GM12891 (cell line): ENCODE measurements around the gene NACA.
"Not testable (repeated sequence)": the region's sequence is repeated elsewhere in the genome, so short reads cannot be mapped to it uniquely, and the experiment has no call there.

Experiments
- DNase-seq: peaks from one replicate; pipeline ENCODE4 v3.0.0; 2011; ENCODE audit warnings: low spot score; ENCODE audit not compliant: insufficient read length
- FAIRE-seq: peaks from 2 replicates; lab custom pipeline; 2011; peaks lifted over from hg19 to GRCh38; lab: Jason Lieb, UNC
- PAX5 ChIP-seq: IDR thresholded peaks from 2 replicates; pipeline ENCODE4 v1.6.1; 2011; ENCODE audit warnings: low read length, moderate library complexity, mild to moderate bottlenecking; ENCODE audit not compliant: insufficient read depth, severe bottlenecking
- POLR2A ChIP-seq: IDR thresholded peaks from 2 replicates; pipeline ENCODE4 v1.6.1; 2011; ENCODE audit warnings: low read depth, low read length, control low read depth
- POLR2AphosphoS5 ChIP-seq: IDR thresholded peaks from 2 replicates; pipeline ENCODE4 v1.6.1; 2011; ENCODE audit warnings: low read depth, low read length, control low read depth
- POU2F2 ChIP-seq: IDR thresholded peaks from 2 replicates; pipeline ENCODE4 v1.6.1; 2011; ENCODE audit warnings: low read depth, mild to moderate bottlenecking, control low read depth, low read length, moderate library complexity
- SPI1 ChIP-seq: IDR thresholded peaks from 2 replicates; pipeline ENCODE4 v1.6.1; 2011; ENCODE audit warnings: low read depth, low read length, control low read depth
- TAF1 ChIP-seq: IDR thresholded peaks from 2 replicates; pipeline ENCODE4 v1.6.1; 2011; ENCODE audit warnings: low read depth, low read length, control low read depth

NACA gene

GRCh38 chr12:56716933-56717880 is 7.9 kb downstream of the NACA start:
- TF ChIP-seq POLR2A (no peak; the same call in 1 of the 2 replicates), POLR2AphosphoS5 (no peak), PAX5 (no peak), POU2F2 (no peak), SPI1 (no peak), TAF1 (no peak)
- FAIRE-seq (no peak), DNase-seq (no peak)

GRCh38 chr12:56716458-56716857 is 8.6 kb downstream of the NACA start:
- FAIRE-seq (no peak), DNase-seq (no peak)
- TF ChIP-seq TAF1 (no peak), POLR2A (no peak), SPI1 (peak; percentile 17; the same call in 1 of the 2 replicates), POLR2AphosphoS5 (peak; percentile 41; the same call in 1 of the 2 replicates)

- TF ChIP-seq SPI1 (no peak), POU2F2 (no peak), PAX5 (no peak), POLR2AphosphoS5 (no peak), POLR2A (no peak), TAF1 (no peak)
- FAIRE-seq, result no peak
- DNase-seq, result no peak
Observed at GRCh38 chr12:56715798-56716197, 9.3 kb downstream of the NACA start.

GRCh38 chr12:56714431-56714929 is 10.6 kb downstream of the NACA start:
- DNase-seq (no peak), FAIRE-seq (no peak)
- TF ChIP-seq TAF1 (no peak), POU2F2 (no peak), PAX5 (no peak), POLR2AphosphoS5 (no peak), POLR2A (no peak)

GRCh38 chr12:56713345-56713744 is 11.8 kb downstream of the NACA start:
- no peak for FAIRE-seq
- 0 out of 2 replicates have a peak, but pooled peaks have one; percentile 10 for TF ChIP-seq POLR2A
- no peak for TF ChIP-seq POLR2AphosphoS5

GRCh38 chr12:56709759-56710376 is 15.2 kb downstream of the NACA start:
- TF ChIP-seq TAF1 (no peak), POLR2AphosphoS5 (no peak), POU2F2 (no peak), SPI1 (no peak), POLR2A (no peak), PAX5 (no peak)
- no peak for FAIRE-seq
- DNase-seq, result no peak

More at GRCh38 chr12:56713345-56713744, 11.8 kb downstream of the NACA start:
- no peak for DNase-seq

GRCh38 chr12:56704522-56704921 is 20.6 kb downstream of the NACA start:
- FAIRE-seq, DNase-seq: not testable (repeated sequence)

- FAIRE-seq, result no peak
Observed at GRCh38 chr12:56699020-56699661, 26.0 kb downstream of the NACA start.

GRCh38 chr12:56695327-56696101 is 29.6 kb downstream of the NACA start:
- FAIRE-seq, result no peak
- no peak for TF ChIP-seq TAF1
- no peak for TF ChIP-seq POLR2A
- TF ChIP-seq PAX5, result no peak
- TF ChIP-seq SPI1, result no peak
- TF ChIP-seq POU2F2, result no peak
- no peak for TF ChIP-seq POLR2AphosphoS5

More at GRCh38 chr12:56699020-56699661, 26.0 kb downstream of the NACA start:
- no peak for DNase-seq
- no peak for TF ChIP-seq POU2F2
- TF ChIP-seq POLR2A, result no peak
- no peak for TF ChIP-seq TAF1
- no peak for TF ChIP-seq PAX5
- no peak for TF ChIP-seq POLR2AphosphoS5
- no peak for TF ChIP-seq SPI1

More at GRCh38 chr12:56695327-56696101, 29.6 kb downstream of the NACA start:
- no peak for DNase-seq
